Endothelial cell of hepatic sinusoid (primary cell): Measurements from ENCODE around the gene KRT3.

ENCODE experiments used
- in situ Hi-C: cut with HindIII; loops from 2 replicates; pipeline ENCODE4 v1.10.0; 2017; ENCODE audit warnings: low sequenced_read_pairs

KRT3 gene

DNA sequence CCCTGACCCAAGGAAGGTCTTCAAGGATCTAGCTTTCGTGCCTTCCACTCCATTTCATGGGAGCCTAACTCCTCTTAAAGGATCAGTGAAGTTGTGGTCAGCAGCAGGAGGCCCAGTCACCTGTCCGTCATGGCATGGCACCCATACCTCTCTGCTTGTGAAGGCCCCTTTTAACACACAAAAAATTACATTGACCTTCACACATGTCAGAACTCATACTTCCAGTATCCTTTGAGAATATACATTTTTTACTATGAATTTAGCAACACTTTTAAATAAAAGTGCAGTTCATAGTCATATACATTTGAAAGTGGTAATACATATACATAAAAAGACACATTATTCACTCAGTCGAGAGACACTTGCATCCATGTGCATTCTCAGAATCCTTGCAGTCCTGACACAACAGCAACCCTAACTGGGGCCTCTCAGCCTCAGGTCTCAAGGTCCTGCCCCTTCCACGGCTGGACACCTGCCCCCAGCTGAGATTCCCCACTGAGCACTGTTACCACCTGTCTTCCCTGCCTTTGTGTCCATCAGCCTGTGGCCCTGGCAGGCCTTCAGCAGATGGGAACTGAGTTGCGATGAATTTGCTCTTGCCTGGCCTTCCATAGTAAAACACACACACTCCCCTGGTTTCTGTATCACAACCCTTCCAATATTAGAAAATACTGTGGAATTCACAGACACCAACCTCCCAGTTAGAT, 3.7 kb upstream of the KRT3 start:
- in situ Hi-C loops: loop anchor here (5.0 kb wide), 1 partner anchor 82 kb away; no protein-coding TSS in a partner anchor

GRCh38 chr12:52798671-52799504, 3.0 kb upstream of the KRT3 start:
- in situ Hi-C loops: loop anchor here (5.0 kb wide), 1 partner anchor 82 kb away; no protein-coding TSS in a partner anchor

GRCh38 chr12:52798003-52798670, 2.2 kb upstream of the KRT3 start:
- in situ Hi-C loops: loop anchor here (5.0 kb wide), 1 partner anchor 81 kb away; no protein-coding TSS in a partner anchor

DNA sequence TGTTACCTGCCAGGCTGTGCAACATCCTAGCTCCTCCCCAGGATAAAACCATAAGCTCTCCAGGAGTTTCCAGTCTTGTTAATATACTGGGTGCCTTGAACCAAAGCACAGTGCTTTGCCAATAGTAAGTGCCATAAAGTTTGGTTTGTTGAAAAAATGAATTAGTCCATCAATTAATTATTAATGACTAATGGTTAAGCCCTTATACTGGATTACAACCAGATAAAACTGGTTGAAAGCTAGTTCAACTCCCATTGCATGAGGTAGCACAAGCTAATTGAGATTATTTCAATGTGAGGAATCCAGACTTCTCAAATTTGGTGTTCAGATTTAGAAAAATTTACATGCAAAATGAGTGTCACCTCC, 1.6 kb upstream of the KRT3 start:
- in situ Hi-C loops: loop anchor here (5.0 kb wide), 1 partner anchor 80 kb away; no protein-coding TSS in a partner anchor

GRCh38 chr12:52796839-52797528, 1.1 kb upstream of the KRT3 start:
- in situ Hi-C loops: loop anchor here (5.0 kb wide), 1 partner anchor 80 kb away; no protein-coding TSS in a partner anchor

GRCh38 chr12:52796429-52796794, 495 bp upstream of the KRT3 start:
- in situ Hi-C loops: loop anchor here (5.0 kb wide), 1 partner anchor 79 kb away; no protein-coding TSS in a partner anchor

- in situ Hi-C loops: loop anchor here (5.0 kb wide), 1 partner anchor 78 kb away; no protein-coding TSS in a partner anchor
Observed at GRCh38 chr12:52795332-52795674, 614 bp downstream of the KRT3 start.

- in situ Hi-C loops: loop anchor here (5.0 kb wide), 1 partner anchor 77 kb away; no protein-coding TSS in a partner anchor
Observed at GRCh38 chr12:52794479-52795331, 1.2 kb downstream of the KRT3 start.

DNA sequence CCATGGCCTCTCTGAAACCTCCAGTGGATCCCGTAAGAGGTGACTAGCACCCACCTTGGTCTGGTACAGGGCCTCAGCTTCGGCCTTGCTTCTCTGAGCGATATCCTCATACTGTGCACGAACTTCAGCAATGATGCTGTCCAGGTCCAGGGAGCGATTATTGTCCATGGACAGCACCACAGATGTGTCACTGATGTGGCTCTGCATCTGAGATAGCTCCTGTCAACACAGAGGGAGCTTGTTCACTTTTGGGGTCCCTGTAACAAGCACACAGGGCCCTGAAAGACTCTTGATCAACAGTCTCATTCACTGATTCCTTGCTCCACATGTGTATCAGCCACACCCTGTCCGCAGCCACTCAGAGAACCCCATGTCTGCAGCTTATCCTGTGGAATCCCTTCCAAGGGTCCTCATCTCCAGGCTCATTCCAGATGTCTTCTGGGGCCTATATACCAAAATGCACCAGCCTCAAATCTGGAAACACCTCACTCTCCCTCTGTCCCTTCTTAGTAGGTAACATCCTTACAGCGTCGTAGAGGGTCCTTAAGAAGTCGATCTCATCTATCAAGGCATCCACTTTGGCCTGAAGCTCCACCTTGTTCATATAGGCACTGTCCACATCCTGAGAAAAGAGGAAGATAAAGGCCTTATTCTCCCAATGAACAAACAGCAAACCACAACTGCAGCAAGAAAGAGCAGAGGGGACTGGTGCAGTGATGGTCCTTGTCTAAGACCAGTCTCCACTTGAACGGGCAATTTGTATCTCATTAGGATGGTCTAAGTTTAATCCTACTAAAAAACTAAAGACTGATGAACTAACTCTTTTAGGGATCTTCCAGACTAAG, 3.5 kb downstream of the KRT3 start:
- in situ Hi-C loops: no loop called here

- in situ Hi-C loops: no loop called here
Observed at GRCh38 chr12:52791271-52792184, 4.4 kb downstream of the KRT3 start.

DNA sequence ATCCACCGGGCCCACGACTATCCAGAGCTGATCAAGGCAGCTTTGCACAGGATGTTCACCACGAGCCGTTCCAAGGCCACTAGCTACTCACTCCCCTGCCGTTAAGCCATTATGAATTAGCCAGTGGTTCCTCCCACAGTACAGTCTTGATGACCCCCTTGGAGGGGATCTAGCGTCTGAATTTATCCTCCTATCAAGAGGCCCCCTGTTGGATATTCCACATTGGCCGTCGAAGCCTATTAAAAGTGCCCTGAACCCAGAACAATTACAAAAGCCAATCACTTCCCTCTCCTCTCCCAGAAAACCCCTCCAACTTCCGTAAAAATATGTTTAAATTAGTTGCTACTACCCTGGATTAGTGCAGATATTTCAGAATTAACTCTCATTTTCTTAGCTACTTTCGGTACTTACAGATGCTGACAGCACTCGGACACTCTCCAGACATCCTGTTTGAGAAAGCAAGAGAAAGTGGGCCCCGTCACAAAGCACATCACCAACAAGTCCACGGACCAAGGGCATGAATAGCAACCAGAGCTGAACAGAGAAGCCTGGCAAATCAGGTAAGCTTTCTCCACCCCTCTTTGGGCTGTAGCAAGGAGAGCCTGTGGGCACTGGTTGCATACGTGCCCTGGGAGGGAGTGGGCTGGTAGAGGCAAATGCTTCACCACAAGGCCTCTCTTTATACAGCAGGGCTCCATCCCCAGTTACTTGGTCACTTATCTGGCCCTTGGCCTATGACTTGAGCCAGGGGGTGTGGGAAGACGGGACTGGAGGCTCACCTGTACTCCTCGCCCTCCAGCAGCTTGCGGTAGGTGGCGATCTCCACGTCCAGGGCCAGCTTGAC, 5.3 kb downstream of the KRT3 start:
- in situ Hi-C loops: no loop called here

GRCh38 chr12:52789637-52790426, 6.1 kb downstream of the KRT3 start:
- in situ Hi-C loops: no loop called here

DNA sequence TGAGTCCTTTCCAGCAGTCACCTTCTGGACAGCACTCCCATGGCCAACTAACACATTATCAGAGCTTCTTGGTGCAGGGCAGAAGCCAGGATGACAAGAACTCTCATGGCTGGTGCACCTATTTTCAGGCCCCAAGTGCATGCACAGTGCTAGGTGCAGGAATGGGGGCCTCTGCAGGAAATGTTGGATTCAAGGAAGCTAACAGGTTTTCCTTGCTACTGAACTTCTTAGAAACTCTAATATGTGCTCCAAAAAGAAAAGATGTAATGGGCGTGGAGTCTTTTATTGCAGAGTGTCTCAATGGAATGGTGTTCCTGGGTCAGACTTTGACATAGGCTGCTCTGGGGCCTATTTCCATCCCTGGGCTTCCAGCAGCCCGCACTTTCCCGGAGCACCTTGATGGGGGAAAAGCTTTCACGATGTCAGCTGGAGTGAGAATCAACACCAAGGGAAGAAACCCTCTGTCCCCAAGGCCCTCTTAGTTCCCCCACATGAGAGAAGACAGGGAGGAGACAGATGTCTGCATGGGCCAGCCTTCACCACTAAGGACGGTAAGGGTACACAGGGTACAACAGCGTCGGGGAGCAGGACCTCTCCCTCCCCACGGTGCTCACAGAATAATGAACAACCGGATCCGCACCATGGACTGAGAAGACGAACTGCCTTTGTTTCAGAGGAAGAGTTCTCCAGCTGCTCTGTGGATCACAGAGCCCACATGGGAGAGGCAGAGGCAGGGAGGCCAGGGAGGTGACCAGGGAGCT, 6.9 kb downstream of the KRT3 start:
- in situ Hi-C loops: no loop called here

GRCh38 chr12:52788192-52788875, 7.6 kb downstream of the KRT3 start:
- in situ Hi-C loops: no loop called here
